Large intestine (tissue), 3 donors: ENCODE measurements around the gene LIN37. TPM values are rescaled to one million over a fixed set of nuclear protein-coding genes. Genes with fewer than 3 reads are reported as not detected.

Source experiments
- DNase-seq, 2 donors: peaks; one replicate each; pipeline versions ENCODE4 v3.0.0 to v3.0.0-alpha.2; 2013
- H3K27ac ChIP-seq: one replicate; pipeline ENCODE4 v1.5.1; 2013; ENCODE audit warnings: low read length
- H3K27me3 ChIP-seq: 2 replicates; pipeline ENCODE4 v1.6.1; 2013; ENCODE audit warnings: low read length; ENCODE audit not compliant: control insufficient read depth, insufficient read depth
- H3K36me3 ChIP-seq: 2 replicates; pipeline ENCODE4 v1.6.1; 2013; ENCODE audit warnings: low read length; ENCODE audit not compliant: control insufficient read depth, insufficient read depth
- H3K4me1 ChIP-seq: one replicate; pipeline ENCODE4 v1.6.1; 2013; ENCODE audit warnings: low read length; ENCODE audit not compliant: control insufficient read depth, insufficient read depth
- H3K4me3 ChIP-seq: one replicate; pipeline ENCODE4 v1.5.1; 2013; ENCODE audit warnings: low read length
- H3K9me3 ChIP-seq: one replicate; pipeline ENCODE4 v1.6.1; 2013; ENCODE audit warnings: mild to moderate bottlenecking, low read depth, low read length, moderate library complexity; ENCODE audit not compliant: control insufficient read depth
- WGBS: methylation state at CpG from one replicate; pipeline ENCODE4 v1.1.5; 2013; ENCODE audit warnings: low lambda C conversion rate; ENCODE audit not compliant: insufficient coverage; 5-methylcytosine and 5-hydroxymethylcytosine counted together
- polyA plus RNA-seq: library from polyadenylated mRNA; unstranded; fragments of 120-200 nt; gene quantifications from one replicate; pipeline ENCODE4 v1.2.1, GENCODE V29; 2013

The LIN37 gene
- polyA plus RNA-seq, 1 donor = 11.3 TPM

- peak; percentile 94 to 95 for DNase-seq
- peak overlapping the region; percentile 96 for H3K27ac ChIP-seq
- peaks cover 31% of the 10 kb centered on the region for H3K4me1 ChIP-seq
- H3K4me3 ChIP-seq = peak overlapping the region; percentile 90
- peaks cover 3% of the 10 kb centered on the region for H3K36me3 ChIP-seq
- WGBS = 0% methylated on average over 8 of the region's 41 CpGs
- no peaks in the 10 kb centered on the region for H3K9me3 ChIP-seq
- H3K27me3 ChIP-seq = no peaks in the 10 kb centered on the region
These were observed 3.7 kb upstream of the LIN37 start for GRCh38 chr19:35744430-35745327.

GRCh38 chr19:35745328-35746086 lies 2.9 kb upstream of the LIN37 start, which contains the start of the genes PSENEN and U2AF1L4:
PSENEN (plus strand) TSS chr19:35745651; CDS start chr19:35745931, 280 bp downstream.
U2AF1L4 (minus strand) TSS chr19:35745418; CDS start chr19:35745391, 27 bp downstream.
- Histone ChIP-seq H3K4me3 (peak within 1 kb of the TSS; percentile 90), H3K27ac (peak within 1 kb of the TSS; percentile 96), H3K27me3 (no peaks in the 10 kb centered on the region), H3K9me3 (no peaks in the 10 kb centered on the region), H3K4me1 (peaks cover 25% of the 10 kb centered on the region), H3K36me3 (peaks cover 3% of the 10 kb centered on the region)
- peak; percentile 100 for DNase-seq
- no CpG with 5 or more reads among the region's 40 CpGs for WGBS

GRCh38 chr19:35746087-35746462 lies 2.3 kb upstream of the LIN37 start:
- H3K4me1 ChIP-seq = peaks cover 21% of the 10 kb centered on the region
- WGBS = no CpG with 5 or more reads among the region's 4 CpGs
- H3K27me3 ChIP-seq = no peaks in the 10 kb centered on the region

GRCh38 chr19:35746531-35746930 lies 1.8 kb upstream of the LIN37 start:
- H3K27ac ChIP-seq = no peak overlapping the region
- peaks cover 20% of the 10 kb centered on the region for H3K4me1 ChIP-seq
- no peaks in the 10 kb centered on the region for H3K9me3 ChIP-seq
- H3K27me3 ChIP-seq = no peaks in the 10 kb centered on the region
- H3K4me3 ChIP-seq = peak overlapping the region; percentile 90
- H3K36me3 ChIP-seq = peaks cover 3% of the 10 kb centered on the region
- DNase-seq = no peak
- no CpG with 5 or more reads among the region's 5 CpGs for WGBS

More at GRCh38 chr19:35746087-35746462, 2.3 kb upstream of the LIN37 start:
- Histone ChIP-seq H3K27ac (peak overlapping the region; percentile 74), H3K9me3 (no peaks in the 10 kb centered on the region), H3K4me3 (peak overlapping the region; percentile 90), H3K36me3 (peaks cover 3% of the 10 kb centered on the region)
- DNase-seq = no peak

GRCh38 chr19:35750167-35750566 lies 1.8 kb downstream of the LIN37 start:
- no peak for DNase-seq
- no CpG with 5 or more reads among the region's 5 CpGs for WGBS
- H3K4me1 ChIP-seq = peaks cover 16% of the 10 kb centered on the region
- H3K27ac ChIP-seq = no peak overlapping the region
- H3K9me3 ChIP-seq = no peaks in the 10 kb centered on the region
- H3K4me3 ChIP-seq = no peak overlapping the region
- peaks cover 19% of the 10 kb centered on the region for H3K36me3 ChIP-seq
- peaks cover 2% of the 10 kb centered on the region for H3K27me3 ChIP-seq

GRCh38 chr19:35751839-35752745 lies 3.7 kb downstream of the LIN37 start:
- no peaks in the 10 kb centered on the region for H3K9me3 ChIP-seq
- no CpG with 5 or more reads among the region's 14 CpGs for WGBS
- no peak overlapping the region for H3K4me3 ChIP-seq
- H3K27ac ChIP-seq = no peak overlapping the region
- DNase-seq = no peak
- peaks cover 19% of the 10 kb centered on the region for H3K36me3 ChIP-seq
- peaks cover 27% of the 10 kb centered on the region for H3K4me1 ChIP-seq
- peaks cover 21% of the 10 kb centered on the region for H3K27me3 ChIP-seq

GRCh38 chr19:35752746-35753350 lies 4.5 kb downstream of the LIN37 start:
- H3K27me3 ChIP-seq = peaks cover 23% of the 10 kb centered on the region
- H3K27ac ChIP-seq = no peak overlapping the region
- no CpG with 5 or more reads among the region's 20 CpGs for WGBS
- no peaks in the 10 kb centered on the region for H3K9me3 ChIP-seq
- no peak overlapping the region for H3K4me3 ChIP-seq
- no peak for DNase-seq
- H3K36me3 ChIP-seq = peaks cover 19% of the 10 kb centered on the region
- peaks cover 29% of the 10 kb centered on the region for H3K4me1 ChIP-seq

GRCh38 chr19:35753634-35754369 lies 5.4 kb downstream of the LIN37 start:
- no peaks in the 10 kb centered on the region for H3K9me3 ChIP-seq
- peaks cover 19% of the 10 kb centered on the region for H3K36me3 ChIP-seq
- H3K27ac ChIP-seq = no peak overlapping the region
- DNase-seq = no peak
- H3K4me3 ChIP-seq = no peak overlapping the region
- peaks cover 23% of the 10 kb centered on the region for H3K27me3 ChIP-seq
- H3K4me1 ChIP-seq = peaks cover 27% of the 10 kb centered on the region
- no CpG with 5 or more reads among the region's 20 CpGs for WGBS
